CD4-positive, alpha-beta T cell treated with Interleukin-17A for 1 hour (primary cell): ENCODE data around the gene PIGH.

Source experiments
- DNase-seq: peaks from one replicate; pipeline ENCODE4 v3.0.0-alpha.2; 2020

PIGH gene

DNA sequence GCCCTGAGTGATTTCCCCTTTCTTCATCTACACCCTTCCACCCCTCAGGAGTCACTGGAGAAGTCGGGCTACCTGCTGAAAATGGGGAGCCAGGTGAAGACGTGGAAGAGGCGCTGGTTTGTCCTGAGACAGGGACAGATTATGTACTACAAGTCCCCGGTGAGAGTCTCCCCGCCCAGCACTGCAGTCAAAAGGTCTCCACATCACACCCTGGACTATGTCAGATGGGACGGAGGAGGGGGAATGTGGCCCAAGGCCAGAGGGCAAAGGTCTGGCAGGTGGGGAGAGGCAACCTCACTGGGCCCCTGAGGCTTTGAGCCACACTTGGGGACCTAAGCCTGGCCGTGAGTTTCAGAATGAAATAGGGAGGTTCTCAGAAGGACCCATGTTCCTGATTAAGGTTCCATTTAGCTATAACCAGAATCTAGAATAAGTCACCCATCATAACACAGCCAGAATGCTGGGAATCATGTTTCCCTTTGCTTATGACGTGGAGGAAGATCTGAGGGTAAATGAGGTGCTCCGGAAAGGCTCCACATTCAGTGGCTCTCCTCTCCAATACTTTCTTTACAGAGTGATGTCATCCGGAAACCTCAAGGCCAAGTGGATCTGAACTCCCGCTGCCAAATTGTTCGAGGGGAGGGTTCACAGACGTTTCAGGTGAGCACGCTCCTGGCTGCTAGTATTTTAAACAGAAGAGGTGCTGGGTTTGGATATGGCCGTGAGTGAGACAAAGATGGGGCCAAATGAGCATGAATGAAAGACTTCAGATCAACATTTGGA lies 26.6 kb downstream of the PIGH start:
- no peak for DNase-seq

DNA sequence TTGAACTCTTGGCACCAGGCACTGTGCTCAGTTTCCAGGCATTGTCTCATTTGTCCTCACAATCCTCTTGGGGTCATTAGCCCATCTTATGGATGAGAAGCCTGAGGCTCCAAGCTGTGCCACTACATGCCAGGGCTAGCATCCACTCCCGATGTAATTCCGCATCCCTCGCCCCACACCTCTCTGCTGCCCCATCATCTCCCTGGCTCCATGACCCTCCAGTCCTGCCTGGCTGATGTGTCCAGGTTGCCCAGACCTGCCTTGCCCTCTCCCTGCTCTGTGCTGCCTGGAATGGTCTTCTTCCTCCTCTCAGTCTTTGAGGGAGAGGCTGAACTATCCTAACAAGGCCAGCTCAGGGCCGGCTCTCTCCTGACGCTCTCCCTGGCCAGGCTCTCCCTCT lies 27.5 kb downstream of the PIGH start:
- DNase-seq, result no peak

DNA sequence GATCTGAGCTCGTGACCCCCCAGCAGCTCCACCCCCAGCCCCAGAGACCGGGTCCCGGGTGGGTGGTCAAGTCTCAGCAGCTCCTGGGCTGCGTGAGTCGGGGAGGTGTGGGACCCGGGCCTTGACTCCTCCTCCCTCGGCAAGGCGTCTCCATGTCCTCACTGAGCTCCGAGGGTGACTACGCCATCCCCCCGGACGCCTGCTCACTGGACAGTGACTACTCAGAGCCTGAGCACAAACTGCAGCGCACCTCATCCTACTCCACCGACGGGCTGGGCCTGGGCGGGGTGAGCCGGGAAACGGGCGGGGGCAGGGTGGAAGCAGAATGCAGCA lies 28.1 kb downstream of the PIGH start:
- DNase-seq, result no peak

DNA sequence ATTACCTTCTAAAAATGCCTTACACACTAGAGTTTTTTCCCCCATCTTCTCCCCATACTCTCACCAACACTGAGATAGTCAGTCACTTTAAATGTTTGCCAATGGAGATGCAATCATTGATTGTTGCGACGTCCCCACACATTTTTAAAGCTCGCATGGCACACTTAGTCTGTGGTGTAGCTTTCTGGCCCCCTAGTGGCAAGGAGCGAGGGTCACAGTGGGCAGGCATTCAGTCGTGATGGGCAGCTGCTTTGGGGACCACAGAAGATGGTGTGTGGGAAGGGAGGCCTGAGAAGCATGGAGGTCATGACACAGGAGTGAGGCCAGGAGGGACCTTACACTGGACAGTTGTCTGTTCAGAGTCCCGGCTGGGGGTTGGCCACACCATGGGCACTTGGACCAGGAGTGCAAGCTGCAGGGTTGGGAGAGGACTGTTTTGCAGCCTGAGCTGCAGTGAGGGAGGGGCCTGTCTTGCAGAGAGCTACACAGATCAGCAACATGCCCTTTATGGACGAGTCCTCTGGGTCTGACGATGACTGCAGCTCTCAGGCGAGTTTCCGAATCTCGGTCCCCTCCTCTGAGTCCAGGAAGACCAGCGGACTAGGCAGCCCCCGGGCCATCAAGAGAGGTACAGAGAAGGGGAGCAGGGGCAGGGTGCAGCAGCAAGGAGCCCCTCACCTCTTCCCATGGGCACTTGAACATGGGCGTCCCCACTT lies 28.6 kb downstream of the PIGH start:
- peak; percentile 76 for DNase-seq

DNA sequence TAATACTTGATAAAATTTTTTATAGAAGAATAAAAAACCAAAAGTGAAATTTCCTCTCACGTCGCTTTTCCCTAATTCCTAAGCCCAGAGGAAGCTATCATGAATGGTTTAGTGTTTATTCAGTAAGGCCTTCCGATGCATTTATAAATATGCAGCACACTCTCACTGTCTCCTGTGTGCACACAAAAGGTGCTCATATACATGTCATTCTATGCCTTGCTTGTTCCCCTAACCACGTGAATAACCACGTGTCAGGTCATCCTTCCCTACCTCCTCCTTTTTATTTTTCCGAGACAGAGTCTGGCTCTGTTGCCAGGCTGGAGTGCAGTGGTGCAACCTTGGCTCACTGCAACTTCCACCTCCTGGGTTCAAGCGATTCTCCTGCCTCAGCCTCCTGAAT lies 29.6 kb downstream of the PIGH start:
- no peak for DNase-seq

DNA sequence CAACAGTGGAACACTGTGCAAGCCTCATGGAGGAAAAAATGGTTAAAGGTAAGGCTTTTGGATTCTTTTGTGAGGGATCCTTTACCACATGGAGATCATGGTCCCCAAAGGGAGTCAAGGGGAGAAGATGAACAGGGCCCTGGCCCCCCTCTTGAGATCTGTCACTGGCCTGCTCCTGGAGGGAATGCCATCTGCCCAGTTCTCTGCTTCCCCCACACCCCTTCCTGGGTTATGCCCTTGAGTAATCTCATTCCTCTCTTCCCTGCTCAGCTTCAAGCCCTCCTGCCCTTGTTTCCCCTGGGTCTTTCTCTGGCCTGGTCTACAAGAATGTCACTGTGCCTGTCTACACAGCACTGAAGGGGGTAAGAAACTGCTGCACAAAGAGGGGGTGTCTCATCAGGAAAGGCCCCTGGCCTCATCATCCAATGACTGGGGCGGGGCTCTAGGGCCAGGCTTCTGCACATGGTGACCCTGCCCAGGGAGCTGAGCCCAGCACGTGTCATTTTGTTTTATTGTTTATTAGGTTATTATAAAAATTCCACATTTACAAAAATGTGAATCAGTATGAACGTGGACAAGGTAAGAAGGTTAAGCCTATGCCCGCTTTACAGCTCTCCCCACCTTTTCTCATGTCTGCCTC lies 30.3 kb downstream of the PIGH start:
- no peak for DNase-seq

DNA sequence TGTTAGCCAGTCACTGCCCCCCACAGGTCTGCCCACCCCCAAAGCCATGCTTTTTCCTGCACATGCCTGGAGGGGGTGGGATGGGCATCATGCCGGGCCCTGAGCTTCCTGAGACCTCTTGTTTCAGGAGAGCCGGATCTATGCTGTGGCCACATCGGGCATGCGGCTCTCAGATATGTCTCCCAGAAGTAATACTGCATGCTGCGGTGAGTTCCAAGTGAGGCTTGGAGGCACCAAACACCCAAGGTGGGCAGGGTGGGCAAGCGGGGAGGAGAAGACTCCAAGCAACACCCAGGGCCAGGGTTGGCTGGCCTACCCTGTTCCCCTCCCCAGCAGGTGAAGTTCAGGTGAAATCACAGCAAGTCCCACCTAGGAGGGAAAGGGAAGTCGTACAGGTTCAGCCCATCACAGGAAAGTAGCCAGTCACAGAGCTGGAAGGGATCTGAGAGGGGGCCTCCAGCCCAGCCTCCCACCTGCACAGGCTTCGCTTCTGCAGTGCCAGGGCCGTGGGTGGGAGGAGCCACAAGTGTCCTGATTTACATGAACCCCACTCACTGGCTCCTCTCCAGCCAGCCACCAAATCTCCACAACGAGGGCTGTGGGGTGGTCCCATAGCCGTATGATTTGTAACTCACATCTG lies 30.9 kb downstream of the PIGH start:
- DNase-seq, result no peak

DNA sequence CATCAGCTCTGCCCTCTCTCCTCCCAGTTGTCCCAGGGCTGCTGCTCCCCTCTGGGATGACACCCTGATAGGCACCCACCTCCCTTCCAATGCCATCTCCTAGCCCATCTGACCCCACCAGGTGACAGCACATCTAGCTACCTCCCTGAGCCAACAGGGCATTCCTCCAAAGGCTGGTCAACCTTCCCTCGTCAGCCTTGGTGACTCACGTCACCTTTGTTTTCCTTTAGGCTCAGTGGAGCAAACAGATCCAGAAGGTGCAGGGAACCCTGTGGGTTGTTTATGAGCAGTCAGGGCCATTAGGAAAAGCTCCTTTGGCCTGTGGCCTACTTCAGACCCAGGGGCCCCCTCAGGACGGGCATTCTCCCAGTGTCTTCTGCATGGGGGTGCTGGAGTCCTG lies 32.4 kb downstream of the PIGH start:
- DNase-seq, result no peak

DNA sequence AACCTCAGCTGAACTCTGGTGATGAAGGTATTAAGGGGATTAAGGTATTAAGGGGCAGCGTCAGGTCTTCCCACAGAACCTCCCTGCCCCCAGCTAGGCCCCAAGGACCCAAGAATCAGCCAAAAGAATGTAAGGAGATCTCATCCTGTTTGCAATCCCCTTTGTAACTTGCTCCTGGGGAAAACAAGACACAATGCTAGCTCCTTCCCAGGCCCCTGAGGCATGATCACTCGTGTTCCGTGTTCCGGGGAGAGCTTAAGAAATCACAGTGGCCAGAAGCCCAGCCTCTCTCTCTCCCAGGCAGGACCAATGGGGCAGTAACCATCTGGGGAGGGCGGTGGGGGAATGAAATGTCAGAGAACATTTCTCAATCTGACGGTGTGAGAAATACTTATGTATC lies 33.2 kb downstream of the PIGH start:
- no peak for DNase-seq

DNA sequence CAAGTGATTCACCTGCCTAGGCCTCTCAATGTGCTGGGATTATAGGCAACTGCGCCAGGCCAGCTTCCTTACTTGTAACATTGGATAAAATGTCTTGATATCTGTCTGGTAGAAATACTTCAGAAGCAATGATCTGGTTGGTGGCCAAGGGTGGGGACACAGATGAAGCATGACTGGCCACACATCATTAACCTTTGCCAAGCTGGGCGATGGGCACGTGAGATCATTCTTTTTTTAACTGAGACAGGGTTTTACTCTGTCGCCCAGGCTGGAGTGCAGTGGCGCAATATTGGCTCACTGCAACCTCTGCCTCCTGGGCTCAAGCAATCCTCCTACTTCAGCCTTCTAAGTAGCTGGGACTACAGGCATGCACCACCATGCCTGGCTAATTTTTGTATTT lies 35.8 kb downstream of the PIGH start:
- no peak for DNase-seq

DNA sequence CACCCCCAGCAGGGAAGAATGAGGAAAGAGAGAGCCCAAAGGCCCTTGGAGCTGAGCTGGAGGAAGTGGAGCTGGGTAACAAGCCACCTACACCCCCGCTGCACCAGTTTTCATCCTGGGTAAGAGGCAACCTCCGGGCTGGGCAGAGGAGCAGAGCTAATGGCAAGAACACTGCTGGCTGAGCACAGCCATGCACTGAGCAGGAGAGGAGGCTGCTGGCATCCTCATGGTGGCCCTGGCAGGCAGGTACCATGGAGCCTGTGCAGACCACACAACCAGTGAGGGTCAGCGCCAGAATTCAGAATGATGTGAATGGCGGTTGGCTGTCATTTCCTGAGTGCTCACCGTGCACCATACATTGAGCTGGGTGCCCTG lies 37.3 kb downstream of the PIGH start:
- DNase-seq, result no peak

DNA sequence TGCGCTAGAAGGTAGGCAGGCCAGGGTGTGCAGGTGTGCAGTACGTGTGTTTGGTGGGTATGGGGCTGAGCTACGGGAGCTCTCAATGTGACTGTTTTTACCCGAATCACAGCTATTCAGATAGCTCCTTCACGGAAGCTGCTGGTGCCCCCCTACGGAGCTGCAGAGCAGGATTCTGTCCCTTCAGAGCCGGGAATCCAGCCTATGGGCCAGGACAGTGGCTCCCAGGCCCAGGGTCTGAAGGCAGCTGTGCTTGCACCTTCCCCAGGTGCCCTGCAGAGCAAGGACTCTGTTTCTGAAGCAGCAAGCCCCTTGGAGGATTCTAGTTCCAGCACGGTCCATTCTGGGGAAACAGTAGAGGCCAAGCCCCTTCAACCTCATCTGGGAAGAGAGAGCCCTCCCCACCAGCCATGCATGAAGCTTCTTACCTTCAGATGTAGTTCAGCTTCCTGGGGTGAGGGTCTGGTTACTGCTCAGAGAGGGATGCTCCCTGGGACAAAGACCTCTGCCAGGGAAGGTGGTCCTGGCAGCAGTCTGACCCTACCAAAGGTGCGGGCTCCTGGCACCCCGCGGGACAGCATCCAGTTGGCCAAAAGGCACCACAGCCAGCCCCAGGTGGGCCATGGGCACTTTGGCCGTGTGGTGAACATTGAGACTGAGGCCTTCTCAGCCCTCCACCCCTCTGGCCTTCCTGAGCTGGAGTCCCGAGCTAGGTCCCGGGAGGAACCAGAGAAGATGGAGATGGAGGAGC lies 37.9 kb downstream of the PIGH start:
- DNase-seq, result no peak

DNA sequence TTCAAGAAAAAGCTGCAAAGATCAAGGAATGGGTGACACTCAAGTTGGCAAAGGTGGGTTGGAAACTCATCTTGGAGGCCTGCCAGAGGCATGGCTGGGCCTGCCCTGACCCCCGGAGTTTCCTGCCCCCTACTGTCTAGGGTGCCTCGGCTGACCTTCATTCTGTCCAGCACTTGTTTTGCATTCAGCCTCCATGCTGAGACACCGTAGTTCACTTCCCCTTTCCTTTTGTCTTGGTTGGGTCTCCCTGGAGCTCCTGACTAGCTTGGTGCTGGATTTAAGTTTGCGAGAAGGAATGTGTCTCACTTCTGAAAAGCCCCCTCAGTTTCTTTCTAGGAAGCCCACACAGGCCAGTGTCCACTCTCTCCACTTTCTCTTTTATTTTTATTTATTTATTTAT lies 40.4 kb downstream of the PIGH start:
- no peak for DNase-seq

DNA sequence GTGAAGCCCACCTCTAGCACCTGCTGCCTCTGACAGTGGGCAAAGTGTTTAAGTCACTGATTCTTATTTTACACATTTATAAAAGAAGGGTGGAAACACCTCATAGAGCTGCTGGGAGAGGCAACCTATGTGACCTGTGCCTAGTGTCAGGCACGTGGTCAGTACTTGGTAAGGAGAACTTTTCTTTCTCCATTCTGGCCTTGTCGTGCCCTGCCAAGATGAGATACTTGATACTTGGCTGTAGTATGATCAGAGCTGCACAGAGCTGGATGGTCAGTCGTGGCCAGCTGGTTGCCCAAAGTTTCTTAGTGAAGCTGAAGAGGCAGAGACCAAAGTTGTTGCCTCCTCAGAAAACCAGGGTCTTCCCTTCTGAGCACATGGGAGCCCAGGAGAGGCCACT lies 42.4 kb downstream of the PIGH start:
- no peak for DNase-seq

DNA sequence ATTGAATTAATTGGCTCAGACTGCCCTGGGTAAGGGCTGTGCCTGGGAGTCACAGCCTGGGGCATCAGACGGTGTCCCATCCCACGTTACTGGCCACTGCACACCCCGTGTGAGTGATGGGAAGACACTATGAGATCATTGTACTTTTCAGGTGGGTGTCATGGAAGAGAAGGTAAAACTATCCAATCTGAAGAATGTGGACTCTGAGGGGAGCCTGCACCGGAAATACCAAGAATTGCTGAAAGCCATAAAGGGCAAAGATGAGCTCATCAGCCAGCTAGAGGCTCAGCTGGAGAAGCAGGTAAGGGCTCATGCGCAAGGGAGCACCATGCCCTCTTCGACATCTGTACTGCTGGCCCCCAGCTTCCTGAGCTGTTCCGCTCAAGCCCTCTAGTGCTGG lies 43.0 kb downstream of the PIGH start:
- DNase-seq, result no peak

DNA sequence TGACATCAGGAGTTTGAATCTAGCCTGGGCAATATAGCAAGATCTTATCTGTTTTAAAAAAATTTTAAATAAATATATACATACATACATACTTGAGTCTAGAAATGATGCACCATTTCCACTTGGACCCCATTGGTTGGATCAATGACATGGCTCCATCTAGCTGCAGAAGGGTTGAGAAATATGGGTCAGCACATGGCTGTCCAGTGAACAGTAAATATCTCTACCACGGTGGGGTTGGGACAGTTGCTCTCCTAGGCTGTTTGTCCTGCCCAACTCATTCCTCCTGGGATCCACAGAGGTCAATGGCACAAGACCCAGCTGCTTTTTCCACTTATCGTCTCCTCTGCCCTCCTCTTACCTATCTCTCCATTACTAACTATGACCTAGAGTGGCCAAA lies 43.4 kb downstream of the PIGH start:
- DNase-seq, result no peak

DNA sequence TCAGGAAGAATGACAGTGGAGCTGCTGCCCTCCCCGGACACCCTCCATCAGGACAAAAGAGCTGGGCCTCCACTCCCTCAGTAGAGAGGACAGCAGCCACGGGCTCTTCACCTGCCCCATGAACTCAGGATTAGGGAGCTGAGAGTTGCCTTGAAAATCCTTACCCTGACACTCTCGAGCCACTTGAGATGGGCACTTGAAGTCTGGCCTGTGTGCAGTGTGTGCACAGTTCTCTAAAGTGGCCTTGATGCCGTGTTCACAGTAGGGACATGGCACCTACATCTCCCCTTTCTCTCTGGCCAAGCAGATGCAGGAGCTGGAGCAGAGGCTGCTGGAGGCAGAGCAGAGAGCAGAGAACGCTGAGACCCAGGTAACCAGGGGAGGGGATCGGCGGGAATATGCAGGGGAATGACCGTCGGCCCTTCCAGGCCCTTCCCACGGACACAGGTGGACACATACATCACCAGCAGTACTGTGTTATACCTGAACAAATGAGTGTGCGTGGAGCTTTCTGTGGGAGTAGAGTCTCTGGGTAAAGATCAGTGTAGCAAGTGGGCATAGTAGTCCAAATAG lies 44.5 kb downstream of the PIGH start:
- no peak for DNase-seq

DNA sequence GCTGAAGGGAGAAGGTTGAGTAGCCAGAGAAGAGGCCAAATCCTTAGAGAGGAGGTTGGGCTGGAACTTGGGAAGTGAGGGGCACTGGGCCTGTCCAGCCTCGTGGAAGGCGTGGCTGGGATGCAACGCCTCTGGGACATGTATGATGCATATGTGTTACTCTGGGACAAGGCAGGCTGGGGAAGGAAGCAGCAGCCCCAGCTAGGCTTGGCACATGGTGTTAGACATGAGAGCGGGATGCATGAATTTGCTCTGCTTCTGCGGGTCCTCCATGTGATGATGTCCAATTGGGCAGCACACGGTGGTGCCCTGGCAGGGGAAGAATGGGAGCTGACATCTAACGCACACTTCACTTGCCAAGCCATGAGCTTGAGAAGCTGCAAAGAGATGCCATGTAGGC lies 45.7 kb downstream of the PIGH start:
- DNase-seq, result no peak

DNA sequence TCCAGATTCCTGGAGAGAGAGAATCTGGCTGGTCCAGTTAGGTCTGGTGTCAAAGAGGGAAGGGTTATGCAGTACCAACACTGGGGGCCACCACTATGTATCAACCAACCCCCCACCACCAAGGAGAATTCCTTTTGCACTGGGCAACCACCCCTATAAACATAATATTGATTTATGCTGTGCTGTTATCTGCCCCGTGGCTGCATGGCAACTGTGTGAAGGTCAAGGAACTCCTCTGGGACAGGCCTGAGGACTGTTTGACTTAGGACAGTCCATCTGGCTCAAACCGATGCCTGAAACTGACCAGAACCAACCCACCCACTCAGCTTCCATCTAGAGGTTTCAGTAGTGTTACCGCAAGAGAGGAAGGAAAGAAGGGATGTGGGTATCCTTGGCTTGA lies 46.5 kb downstream of the PIGH start:
- no peak for DNase-seq

DNA sequence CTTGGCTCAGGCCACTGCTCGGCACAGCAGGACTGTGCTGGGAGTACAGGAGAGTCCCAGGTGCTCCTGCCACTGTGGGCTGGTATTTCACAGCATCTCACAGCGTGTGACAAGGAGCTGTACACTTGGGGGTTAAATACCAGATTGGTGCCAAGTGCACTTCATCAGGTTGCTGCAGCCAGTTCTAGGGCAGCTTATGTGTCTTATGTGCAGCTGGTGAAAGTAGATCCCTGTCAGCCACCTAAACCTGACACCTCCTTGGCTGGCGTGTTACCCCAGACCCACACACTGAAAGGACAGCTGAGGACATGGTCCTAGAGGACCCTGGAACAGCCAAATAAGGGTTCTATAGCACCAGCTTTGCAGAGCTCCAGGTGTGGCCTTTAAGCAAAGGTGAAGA lies 48.1 kb downstream of the PIGH start:
- no peak for DNase-seq

DNA sequence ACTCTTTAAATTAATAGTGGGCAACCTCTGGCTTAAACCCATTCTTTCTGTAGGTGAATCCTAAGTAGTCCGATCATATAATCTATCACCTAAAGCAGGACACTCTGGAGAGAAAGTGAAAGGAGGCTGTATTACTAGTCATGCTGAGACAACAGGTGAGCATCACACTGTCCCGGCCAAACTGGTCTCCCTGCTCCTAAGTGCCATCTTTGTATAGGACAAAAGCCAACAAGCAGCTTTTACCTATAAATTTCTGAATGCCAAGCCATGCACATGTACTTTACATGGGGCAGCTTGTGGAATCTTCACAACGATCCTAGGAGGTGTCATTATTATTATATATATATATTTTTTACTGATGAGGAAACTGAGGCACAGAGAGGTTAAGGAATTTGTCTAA lies 48.9 kb downstream of the PIGH start:
- DNase-seq, result no peak

DNA sequence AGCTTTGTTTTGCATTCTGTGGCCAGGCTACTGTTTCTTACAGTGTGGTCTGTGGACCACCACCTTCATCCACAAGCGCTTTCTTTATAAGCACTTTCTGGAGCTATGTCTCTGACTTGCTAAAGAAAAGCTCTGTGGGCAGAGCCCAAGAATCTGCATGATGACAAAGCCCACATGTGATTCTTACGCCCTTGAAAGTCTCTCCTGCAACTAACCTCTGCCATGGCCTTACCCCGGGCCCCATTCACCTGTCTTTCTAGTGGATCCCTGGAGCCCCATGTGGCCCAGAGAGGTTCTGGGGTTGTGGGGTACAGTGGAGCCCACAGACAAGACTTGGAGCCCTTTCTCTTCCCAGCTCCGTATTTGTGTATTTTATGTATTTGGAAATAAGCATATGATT lies 50.3 kb downstream of the PIGH start:
- no peak for DNase-seq

DNA sequence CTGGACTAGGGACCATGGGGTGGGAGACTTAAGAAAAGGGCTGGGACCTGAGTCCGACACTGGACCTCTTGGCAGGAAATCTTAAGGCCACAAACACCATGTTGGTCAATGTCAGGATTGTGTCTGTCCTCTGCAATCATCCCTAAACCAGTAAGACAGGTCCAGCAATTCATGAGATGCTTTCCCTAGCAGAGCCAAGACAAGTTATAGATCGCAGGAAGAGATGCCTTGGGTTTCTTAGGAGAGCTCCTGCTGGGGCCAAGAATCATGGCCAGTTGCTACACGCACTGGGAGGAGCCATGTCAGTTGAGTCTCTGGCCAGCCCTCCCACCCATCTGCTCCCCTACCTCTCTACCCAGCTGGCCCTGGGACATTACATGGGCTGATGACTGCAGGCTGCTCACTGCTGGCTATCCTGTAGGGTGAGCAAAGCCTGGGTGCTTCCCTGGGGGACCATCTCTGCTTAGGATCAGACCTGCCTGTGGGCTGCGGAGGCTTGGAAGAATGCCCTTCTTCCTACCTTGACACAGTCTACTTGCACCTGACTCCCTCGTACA lies 52.8 kb downstream of the PIGH start:
- DNase-seq, result no peak
